HUES48 (cell line): Measurements from ENCODE around the gene UBALD1.

Experiments used
- H3K27ac ChIP-seq: one replicate; pipeline ENCODE4 v1.7.0; 2013; ENCODE audit warnings: low read depth, low read length, inconsistent platforms
- H3K27me3 ChIP-seq: 2 replicates; pipeline ENCODE4 v1.6.1; 2013; ENCODE audit warnings: mild to moderate bottlenecking, low read length; ENCODE audit not compliant: control insufficient read depth, insufficient read depth
- H3K36me3 ChIP-seq: 2 replicates; pipeline ENCODE4 v1.6.1; 2013; ENCODE audit warnings: low read length; ENCODE audit not compliant: control insufficient read depth, insufficient read depth
- H3K4me1 ChIP-seq: 2 replicates; pipeline ENCODE4 v1.6.1; 2013; ENCODE audit warnings: mild to moderate bottlenecking, low read length; ENCODE audit not compliant: control insufficient read depth, insufficient read depth
- H3K4me3 ChIP-seq: 2 replicates; pipeline ENCODE4 v1.5.1; 2013; ENCODE audit warnings: mild to moderate bottlenecking, low read depth, low read length
- H3K9ac ChIP-seq: 2 replicates; pipeline ENCODE4 v1.6.1; 2013; ENCODE audit warnings: mild to moderate bottlenecking, low read depth, low read length, moderate library complexity
- H3K9me3 ChIP-seq: 2 replicates; pipeline ENCODE4 v1.6.1; 2013; ENCODE audit warnings: low read length; ENCODE audit not compliant: control insufficient read depth, insufficient read depth

UBALD1 gene

DNA sequence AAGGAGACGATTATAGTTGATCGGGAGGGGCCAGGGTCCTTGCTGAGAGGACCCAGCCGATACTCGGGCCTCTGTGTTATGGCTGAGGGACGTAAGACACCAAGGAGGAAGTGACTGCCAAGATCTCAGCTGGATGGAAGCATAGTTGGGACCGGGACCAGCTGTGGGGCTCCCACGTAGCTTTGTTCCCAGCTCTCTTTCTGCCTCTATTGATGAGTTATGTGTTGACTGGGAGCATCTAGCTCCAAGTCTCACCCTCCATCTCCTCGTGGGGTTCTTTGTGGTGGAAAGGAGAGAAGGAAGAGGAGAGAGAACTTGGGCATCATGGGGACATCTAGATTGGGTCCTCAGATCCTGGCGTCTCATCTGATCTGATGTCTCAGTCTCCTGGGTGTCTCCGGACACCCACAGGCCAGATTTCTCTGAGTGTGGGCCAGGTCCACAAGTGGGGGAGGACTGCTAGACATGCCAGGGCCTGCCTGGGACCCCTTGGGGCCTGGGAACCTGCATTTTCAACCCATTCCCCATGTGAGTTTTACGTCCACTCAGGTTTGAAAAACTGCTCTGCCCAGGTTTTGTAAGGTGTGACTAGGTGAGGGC lies 11.0 kb upstream of the UBALD1 start:
- no peaks in the 10 kb centered on the region for H3K27me3 ChIP-seq
- peak overlapping the region; percentile 74 for H3K9ac ChIP-seq
- H3K4me1 ChIP-seq, result no peaks in the 10 kb centered on the region
- peaks cover 5% of the 10 kb centered on the region; the same call in 1 of the 2 replicates for H3K36me3 ChIP-seq
- H3K4me3 ChIP-seq, result peak overlapping the region; percentile 82
- H3K9me3 ChIP-seq, result no peaks in the 10 kb centered on the region
- H3K27ac ChIP-seq, result peak overlapping the region; percentile 94

DNA sequence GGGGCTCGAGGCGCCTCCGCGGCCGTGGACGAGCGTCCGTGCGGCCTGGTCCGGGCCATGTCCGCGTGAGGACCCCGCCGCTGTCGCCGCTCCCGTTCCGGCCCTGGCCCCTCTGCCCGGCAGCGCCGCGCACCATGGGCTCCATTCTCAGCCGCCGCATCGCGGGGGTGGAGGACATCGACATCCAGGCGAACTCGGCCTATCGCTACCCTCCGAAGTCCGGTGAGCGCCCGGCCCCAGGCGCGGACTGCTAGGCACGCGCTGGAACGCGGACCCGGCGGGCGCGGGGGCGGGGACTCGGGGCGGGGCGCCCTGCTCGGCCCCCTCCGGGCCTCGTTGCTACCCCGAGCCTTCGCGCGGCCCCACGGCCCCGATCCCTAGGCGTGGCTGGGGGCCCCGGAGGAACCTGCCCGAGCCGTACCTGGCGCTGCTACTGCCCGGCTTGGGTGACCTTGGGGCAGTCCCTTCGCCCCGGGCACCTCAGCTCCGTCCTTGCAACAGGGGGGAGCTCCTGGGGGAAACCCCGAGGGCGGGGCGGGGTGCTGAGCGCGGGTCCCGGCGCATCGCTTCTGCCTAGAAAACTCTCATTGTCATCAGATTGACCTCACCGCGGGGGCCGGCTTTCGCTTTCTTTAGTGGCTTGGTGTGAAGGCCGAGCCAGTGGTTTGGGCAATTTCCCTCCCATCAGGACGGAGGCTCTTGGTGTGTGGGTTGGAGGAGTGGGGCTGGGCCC lies 10.3 kb upstream of the UBALD1 start:
- H3K9me3 ChIP-seq, result no peaks in the 10 kb centered on the region
- H3K36me3 ChIP-seq, result peaks cover 5% of the 10 kb centered on the region; the same call in 1 of the 2 replicates
- H3K27me3 ChIP-seq, result no peaks in the 10 kb centered on the region
- peak overlapping the region; percentile 94 for H3K27ac ChIP-seq
- peak overlapping the region; percentile 82 for H3K4me3 ChIP-seq
- peak overlapping the region; percentile 74 for H3K9ac ChIP-seq
- H3K4me1 ChIP-seq, result no peaks in the 10 kb centered on the region

GRCh38 chr16:4624015-4624826 lies 9.5 kb upstream of the UBALD1 start, which contains the start of gene MGRN1:
MGRN1 (plus strand) TSS chr16:4624826; CDS start chr16:4624961, 135 bp downstream.
- no peaks in the 10 kb centered on the region for H3K27me3 ChIP-seq
- peaks cover 5% of the 10 kb centered on the region; the same call in 1 of the 2 replicates for H3K36me3 ChIP-seq
- peak within 1 kb of the TSS; percentile 82 for H3K4me3 ChIP-seq
- H3K9me3 ChIP-seq, result no peaks in the 10 kb centered on the region
- peak within 1 kb of the TSS; percentile 94 for H3K27ac ChIP-seq
- peak within 1 kb of the TSS; percentile 96 for H3K9ac ChIP-seq
- H3K4me1 ChIP-seq, result no peaks in the 10 kb centered on the region

- no peak overlapping the region for H3K4me3 ChIP-seq
- no peaks in the 10 kb centered on the region for H3K27me3 ChIP-seq
- H3K9ac ChIP-seq, result no peak overlapping the region
- H3K9me3 ChIP-seq, result no peaks in the 10 kb centered on the region
- H3K36me3 ChIP-seq, result peaks cover 5% of the 10 kb centered on the region; the same call in 1 of the 2 replicates
- no peak overlapping the region for H3K27ac ChIP-seq
- H3K4me1 ChIP-seq, result peaks cover under 1% of the 10 kb centered on the region; the same call in 1 of the 2 replicates
These were observed 8.9 kb upstream of the UBALD1 start for GRCh38 chr16:4623593-4623992.

DNA sequence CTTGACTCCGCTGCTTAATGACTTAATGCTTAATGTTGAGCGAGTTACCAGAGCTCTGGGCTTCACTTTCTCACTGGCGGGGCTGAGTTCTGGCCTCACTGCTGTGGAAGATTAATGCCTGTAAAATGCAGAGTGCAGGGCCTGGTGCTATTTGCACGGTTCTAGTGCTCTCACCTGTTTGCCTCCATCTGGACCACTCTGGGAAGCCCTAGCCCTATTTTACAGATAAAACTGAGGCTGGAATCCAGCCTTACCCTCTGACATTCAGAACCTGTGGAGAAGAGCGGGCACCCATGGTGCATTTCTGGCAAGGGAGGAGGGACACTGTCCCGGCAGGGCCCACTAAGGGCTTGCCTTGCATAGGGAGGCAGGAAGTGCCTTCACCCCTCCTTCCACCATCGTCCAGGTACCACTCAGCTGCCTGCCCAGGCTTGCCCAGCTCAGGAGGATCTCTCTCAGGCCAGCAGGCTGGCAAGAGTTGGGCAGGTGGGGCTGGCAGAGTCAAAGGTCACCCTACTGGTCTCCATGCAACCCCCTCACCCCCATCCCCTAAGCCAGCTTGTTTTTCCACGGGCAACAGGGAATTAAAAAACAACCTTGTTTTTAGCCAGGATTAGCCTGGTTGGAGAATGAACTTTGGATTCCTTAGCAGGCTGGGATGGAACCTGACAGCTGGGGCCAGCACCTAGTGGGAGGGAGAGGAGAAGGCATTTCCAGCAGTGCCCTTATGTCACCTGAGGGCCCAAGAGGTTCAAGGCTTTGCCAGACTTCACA lies 4.1 kb upstream of the UBALD1 start:
- no peak overlapping the region for H3K9ac ChIP-seq
- no peaks in the 10 kb centered on the region for H3K36me3 ChIP-seq
- no peaks in the 10 kb centered on the region for H3K27me3 ChIP-seq
- H3K4me1 ChIP-seq, result peaks cover 19% of the 10 kb centered on the region
- H3K27ac ChIP-seq, result peak overlapping the region; percentile 100
- H3K9me3 ChIP-seq, result no peaks in the 10 kb centered on the region
- no peak overlapping the region for H3K4me3 ChIP-seq

GRCh38 chr16:4617880-4618279 lies 3.2 kb upstream of the UBALD1 start:
- H3K27ac ChIP-seq, result peak overlapping the region; percentile 100
- H3K9me3 ChIP-seq, result no peaks in the 10 kb centered on the region
- no peak overlapping the region for H3K4me3 ChIP-seq
- no peaks in the 10 kb centered on the region for H3K36me3 ChIP-seq
- no peaks in the 10 kb centered on the region for H3K27me3 ChIP-seq
- peaks cover 27% of the 10 kb centered on the region for H3K4me1 ChIP-seq
- no peak overlapping the region for H3K9ac ChIP-seq

DNA sequence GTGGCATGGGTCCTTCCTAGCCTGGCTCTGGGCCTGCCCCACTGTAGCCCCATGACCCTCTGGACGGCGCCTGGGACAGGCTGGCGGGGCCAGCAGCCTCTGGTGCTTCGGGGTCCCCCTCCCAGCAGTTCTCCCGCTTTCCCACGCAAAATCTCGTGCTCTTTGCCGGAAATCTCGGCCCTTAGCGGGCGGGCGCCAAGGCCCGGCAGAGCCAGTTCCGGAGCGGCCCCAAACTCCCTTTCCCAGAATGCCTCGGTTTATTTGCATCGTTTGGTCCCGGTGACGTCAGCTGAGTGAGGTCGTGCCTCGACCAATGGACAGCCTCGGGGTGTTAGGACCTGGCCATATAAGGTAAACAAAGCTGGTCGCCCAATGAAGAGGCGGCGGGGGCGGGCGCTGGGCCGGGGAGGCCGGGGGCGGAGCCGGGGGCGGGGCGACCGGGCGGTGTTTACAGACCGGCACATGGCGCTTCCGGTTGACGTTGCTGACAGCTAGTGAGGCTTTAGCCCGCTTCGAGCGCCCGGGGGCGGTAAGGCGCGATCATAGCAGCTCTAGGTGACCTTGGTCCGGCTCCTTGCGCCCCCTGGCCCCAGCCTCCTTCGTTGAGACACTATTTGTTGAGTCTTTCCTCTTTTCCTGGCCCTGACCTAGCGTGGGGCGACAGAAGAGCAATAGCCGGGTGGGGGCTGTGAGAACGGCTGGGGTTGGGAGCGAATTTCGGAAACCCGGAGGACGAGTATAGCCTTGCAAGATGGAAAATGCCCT lies 1.5 kb upstream of the UBALD1 start:
- Histone ChIP-seq H3K36me3 (no peaks in the 10 kb centered on the region), H3K4me1 (peaks cover 32% of the 10 kb centered on the region), H3K27me3 (no peaks in the 10 kb centered on the region), H3K27ac (peak overlapping the region; percentile 100), H3K9ac (peak overlapping the region; percentile 98), H3K4me3 (peak overlapping the region; percentile 76), H3K9me3 (no peaks in the 10 kb centered on the region)

GRCh38 chr16:4615384-4616046 lies 827 bp upstream of the UBALD1 start:
- no peaks in the 10 kb centered on the region for H3K36me3 ChIP-seq
- H3K4me1 ChIP-seq, result peaks cover 32% of the 10 kb centered on the region
- peak overlapping the region; percentile 98 for H3K9ac ChIP-seq
- H3K27ac ChIP-seq, result peak overlapping the region; percentile 96
- H3K9me3 ChIP-seq, result no peaks in the 10 kb centered on the region
- H3K4me3 ChIP-seq, result peak overlapping the region; percentile 71
- H3K27me3 ChIP-seq, result no peaks in the 10 kb centered on the region

- H3K27me3 ChIP-seq, result no peaks in the 10 kb centered on the region
- H3K27ac ChIP-seq, result peak overlapping the region; percentile 96
- H3K9me3 ChIP-seq, result no peaks in the 10 kb centered on the region
- peaks cover 32% of the 10 kb centered on the region for H3K4me1 ChIP-seq
- H3K9ac ChIP-seq, result peak overlapping the region; percentile 98
- peak overlapping the region; percentile 71 for H3K4me3 ChIP-seq
- peaks cover 6% of the 10 kb centered on the region; the same call in 1 of the 2 replicates for H3K36me3 ChIP-seq
These were observed 785 bp downstream of the UBALD1 start for GRCh38 chr16:4613636-4614570.
